ENCODE data around the gene PDLIM3. TPM values are rescaled to one million over a fixed set of nuclear protein-coding genes. Genes with fewer than 3 reads are reported as not detected.

PDLIM3 gene
- polyA plus RNA-seq, 3 donors: not detected

- Mint-ChIP-seq H3K9me3 (peaks cover 0 to 15% (median 7%) of the 10 kb centered on the region in 7 donors), H3K4me3 (no peak overlapping the region), H3K27me3 (ENCODE audit: low read depth in 3 of 3) (peaks cover 3 to 14% (median 7%) of the 10 kb centered on the region in 3 donors), H3K4me1 (no peaks in the 10 kb centered on the region), H3K27ac (no peak overlapping the region), H3K36me3 (no peaks in the 10 kb centered on the region)
- Histone ChIP-seq H3K4me2 (replicated peaks; ENCODE audit: extremely low read depth, low read length, poor library complexity, severe bottlenecking) (no peak overlapping the region), H3K9me3 (replicated peaks in 1 of 2; ENCODE audit: control insufficient read depth in 1 of 2, insufficient read depth in 1 of 2, low read length in 2 of 2) (no peaks in the 10 kb centered on the region), H3K4me1 (ENCODE audit: control insufficient read depth in 1 of 2, insufficient read depth in 2 of 2, low read length in 2 of 2) (no peaks in the 10 kb centered on the region), H3K36me3 (replicated peaks in 1 of 2; ENCODE audit: control insufficient read depth in 1 of 2, insufficient read depth in 2 of 2, low read length in 2 of 2) (no peaks in the 10 kb centered on the region), H3K79me2 (ENCODE audit: insufficient read depth, low read length) (no peaks in the 10 kb centered on the region), H3K27me3 (ENCODE audit: control insufficient read depth in 2 of 2, insufficient read depth in 2 of 2, low read length in 2 of 2) (no peaks in the 10 kb centered on the region), H4K20me1 (ENCODE audit: insufficient read depth, low read length) (no peaks in the 10 kb centered on the region), H3K9ac (ENCODE audit: insufficient read depth, low read length, poor library complexity, severe bottlenecking) (no peak overlapping the region), H3K4me3 (replicated peaks in 1 of 3; ENCODE audit: low read depth in 2 of 3, low read length in 3 of 3) (no peak overlapping the region), H2AFZ (ENCODE audit: insufficient read depth, low read depth, low read length, poor library complexity, severe bottlenecking) (no peak overlapping the region), H3K27ac (ENCODE audit: low read depth in 1 of 2, low read length in 2 of 2) (no peak overlapping the region)
- TF ChIP-seq CTCF (IDR thresholded peaks at IDR 0.05): no peak
- no CpG with 5 or more reads among the region's 1 CpG for WGBS (ENCODE audit: insufficient coverage)
- intact Hi-C loops (cut with micrococcal nuclease): no loop called here
- DNase-seq: no peak
Measured at GRCh38 chr4:185566972-185567371, 31.7 kb upstream of the PDLIM3 start.

- Histone ChIP-seq H3K27me3 (ENCODE audit: control insufficient read depth in 2 of 2, insufficient read depth in 2 of 2, low read length in 2 of 2) (no peaks in the 10 kb centered on the region), H3K9me3 (replicated peaks in 1 of 2; ENCODE audit: control insufficient read depth in 1 of 2, insufficient read depth in 1 of 2, low read length in 2 of 2) (no peaks in the 10 kb centered on the region), H3K4me3 (replicated peaks in 1 of 3; ENCODE audit: low read depth in 2 of 3, low read length in 3 of 3) (no peak overlapping the region), H3K79me2 (ENCODE audit: insufficient read depth, low read length) (no peaks in the 10 kb centered on the region), H3K27ac (ENCODE audit: low read depth in 1 of 2, low read length in 2 of 2) (no peak overlapping the region), H2AFZ (ENCODE audit: insufficient read depth, low read depth, low read length, poor library complexity, severe bottlenecking) (no peak overlapping the region), H3K9ac (ENCODE audit: insufficient read depth, low read length, poor library complexity, severe bottlenecking) (no peak overlapping the region), H3K4me2 (replicated peaks; ENCODE audit: extremely low read depth, low read length, poor library complexity, severe bottlenecking) (no peak overlapping the region), H3K4me1 (ENCODE audit: control insufficient read depth in 1 of 2, insufficient read depth in 2 of 2, low read length in 2 of 2) (no peaks in the 10 kb centered on the region), H3K36me3 (replicated peaks in 1 of 2; ENCODE audit: control insufficient read depth in 1 of 2, insufficient read depth in 2 of 2, low read length in 2 of 2) (no peaks in the 10 kb centered on the region), H4K20me1 (ENCODE audit: insufficient read depth, low read length) (no peaks in the 10 kb centered on the region)
- Mint-ChIP-seq H3K36me3 (no peaks in the 10 kb centered on the region), H3K27me3 (ENCODE audit: low read depth in 3 of 3) (peaks cover 3 to 14% (median 8%) of the 10 kb centered on the region in 3 donors), H3K4me1 (no peaks in the 10 kb centered on the region), H3K27ac (no peak overlapping the region), H3K9me3 (peaks cover 0 to 17% (median 7%) of the 10 kb centered on the region in 7 donors), H3K4me3 (no peak overlapping the region)
- DNase-seq: no peak
- intact Hi-C loops (cut with micrococcal nuclease): no loop called here
- no peak for TF ChIP-seq CTCF (IDR thresholded peaks at IDR 0.05)
- WGBS (ENCODE audit: insufficient coverage): no CpG with 5 or more reads among the region's 8 CpGs
Measured at GRCh38 chr4:185566425-185566824, 31.1 kb upstream of the PDLIM3 start.

Measured in CD14-positive monocyte (primary cell).